BJ (cell line): Measurements from ENCODE around the gene SAP30BP. TPM values are rescaled to one million over a fixed set of nuclear protein-coding genes. Genes with fewer than 3 reads are reported as not detected.

Source experiments
- CTCF ChIA-PET: fragments of 350-600 bp; formaldehyde crosslinking; extraction: SDS; loops from one replicate; lab custom pipeline; 2021; ENCODE audit warnings: antibody characterized with exemption, inconsistent platforms; lab: Yijun Ruan, JAX
- POLR2A ChIA-PET: fragments of 300-600 bp; sonication (Branson Sonifier 250); formaldehyde crosslinking; extraction: SDS; loops from one replicate; lab custom pipeline; 2021; ENCODE audit warnings: antibody characterized with exemption; lab: Charles Lee
- DNase-seq: peaks from one replicate; pipeline ENCODE4 v3.0.0-alpha.2; 2011; ENCODE audit warnings: low read depth
- H3K27me3 ChIP-seq: 2 replicates; pipeline ENCODE4 v1.6.0; 2011; ENCODE audit warnings: low read length; ENCODE audit not compliant: control insufficient read depth, insufficient read depth
- H3K36me3 ChIP-seq: 2 replicates; pipeline ENCODE4 v1.5.1; 2011; ENCODE audit warnings: low read length; ENCODE audit not compliant: control insufficient read depth, insufficient read depth
- H3K4me3 ChIP-seq: 2 replicates; pipeline ENCODE4 v1.5.1; 2011; ENCODE audit warnings: low read depth, mild to moderate bottlenecking, control low read depth, low read length
- CTCF ChIP-seq: IDR thresholded peaks from 2 replicates; pipeline ENCODE4 v1.5.1; 2011; ENCODE audit warnings: low read depth, mild to moderate bottlenecking, control low read depth, inconsistent platforms, low read length, moderate library complexity; ENCODE audit not compliant: insufficient read depth
- polyA plus RNA-seq: library from polyadenylated mRNA; depleted of rRNA; stranded (reverse); fragments of >200 nt; gene quantifications from 2 replicates; pipeline ENCODE4 v1.2.3, GENCODE V29; 2011

Gene SAP30BP
- polyA plus RNA-seq, 1 experiment, result 84.8 TPM

GRCh38 chr17:75739174-75739573 lies 72.0 kb downstream of the SAP30BP start:
- Histone ChIP-seq H3K4me3 (no peak overlapping the region), H3K27me3 (no peaks in the 10 kb centered on the region), H3K36me3 (no peaks in the 10 kb centered on the region)
- ChIA-PET POLR2A (no interaction called here), CTCF (interaction anchor here (1.2 to 3.1 kb wide), 7 partner anchors 8 to 106 kb away, joined by 3 to 17 read pairs (median 10); partner anchors contain the start of gene SMIM5)
- DNase-seq, result no peak
- TF ChIP-seq CTCF, result no peak

- Histone ChIP-seq H3K4me3 (no peak overlapping the region), H3K27me3 (no peaks in the 10 kb centered on the region), H3K36me3 (no peaks in the 10 kb centered on the region)
- TF ChIP-seq CTCF, result no peak
- ChIA-PET POLR2A (no interaction called here), CTCF (interaction anchor here (1.3 to 3.0 kb wide), 3 partner anchors 8 to 108 kb away, joined by 3 to 12 read pairs (median 3); no protein-coding TSS in a partner anchor)
- no peak for DNase-seq
These were observed 72.7 kb downstream of the SAP30BP start for GRCh38 chr17:75739801-75740200.

- CTCF ChIA-PET, result interaction anchor here (1.0 to 3.0 kb wide), 4 partner anchors 7 to 108 kb away, joined by 3 to 12 read pairs (median 3); no protein-coding TSS in a partner anchor
- Histone ChIP-seq H3K4me3 (no peak overlapping the region), H3K27me3 (no peaks in the 10 kb centered on the region), H3K36me3 (no peaks in the 10 kb centered on the region)
- POLR2A ChIA-PET, result no interaction called here
- DNase-seq, result no peak
- TF ChIP-seq CTCF, result no peak
These were observed 73.1 kb downstream of the SAP30BP start for GRCh38 chr17:75740215-75740614.

GRCh38 chr17:75740631-75741077 lies 73.5 kb downstream of the SAP30BP start:
- H3K27me3 ChIP-seq, result no peaks in the 10 kb centered on the region
- DNase-seq, result no peak
- CTCF ChIA-PET, result interaction anchor here (1.0 to 3.0 kb wide), 3 partner anchors 13 to 109 kb away, joined by 3 to 12 read pairs (median 3); no protein-coding TSS in a partner anchor
- H3K36me3 ChIP-seq, result no peaks in the 10 kb centered on the region
- no peak overlapping the region for H3K4me3 ChIP-seq
- POLR2A ChIA-PET, result no interaction called here
- TF ChIP-seq CTCF, result no peak

- Histone ChIP-seq H3K4me3 (no peak overlapping the region), H3K27me3 (no peaks in the 10 kb centered on the region), H3K36me3 (no peaks in the 10 kb centered on the region)
- ChIA-PET POLR2A (no interaction called here), CTCF (interaction anchor here (14.2 kb wide), 1 partner anchor 113 kb away, joined by 502 read pairs; the partner anchor contains the start of gene SMIM5)
- TF ChIP-seq CTCF, result no peak
- DNase-seq, result no peak
These were observed 75.2 kb downstream of the SAP30BP start for GRCh38 chr17:75742337-75742736.
